RWPE2 (cell line): ENCODE results near the gene GUK1.
A peak's percentile ranks its signal among the peaks of the same experiment; 100 is the strongest.

Experiments
- ATAC-seq: fragments of 200-7000 bp; cut with Tn5 transposase; 3 replicates; pipeline ENCODE4 v1.9.1; 2021; ENCODE audit warnings: low read depth
- DNase-seq: peaks from one replicate; pipeline ENCODE4 v3.0.0-alpha.2; 2020; ENCODE audit warnings: low spot score
- H3K27ac ChIP-seq: fragments of 450-650 bp; 2 replicates; pipeline ENCODE4 v1.5.1; 2017; ENCODE audit warnings: mild to moderate bottlenecking; ENCODE audit not compliant: poor library complexity, severe bottlenecking
- H3K27me3 ChIP-seq: fragments of 250-450 bp; sonication (Bioruptor Pico); 2 replicates; pipeline ENCODE4 v1.5.1; 2021; ENCODE audit warnings: mild to moderate bottlenecking, moderate library complexity; ENCODE audit not compliant: insufficient read depth, poor library complexity, severe bottlenecking
- H3K36me3 ChIP-seq: fragments of 250-450 bp; sonication (Bioruptor Pico); 2 replicates; pipeline ENCODE4 v1.5.1; 2020; ENCODE audit warnings: low read depth, mild to moderate bottlenecking, moderate library complexity
- H3K4me1 ChIP-seq: fragments of 250-450 bp; sonication (Bioruptor Pico); 2 replicates; pipeline ENCODE4 v1.5.1; 2021; ENCODE audit warnings: mild to moderate bottlenecking, moderate library complexity; ENCODE audit not compliant: insufficient read depth, poor library complexity, severe bottlenecking
- H3K4me3 ChIP-seq: fragments of 250-450 bp; sonication (Bioruptor Pico); 2 replicates; pipeline ENCODE4 v1.5.1; 2021; ENCODE audit warnings: mild to moderate bottlenecking, moderate library complexity; ENCODE audit not compliant: severe bottlenecking
- H3K9me3 ChIP-seq: fragments of 250-450 bp; sonication (Bioruptor Pico); 2 replicates; pipeline ENCODE4 v1.5.1; 2021; ENCODE audit warnings: mild to moderate bottlenecking, moderate library complexity; ENCODE audit not compliant: severe bottlenecking
- TF ChIP-seq, protein P1 (sequence below): fragments of 450-650 bp; IDR thresholded peaks from one replicate; pipeline ENCODE4 v1.5.1; 2017; ENCODE audit warnings: mild to moderate bottlenecking, moderate library complexity; ENCODE audit not compliant: poor library complexity, severe bottlenecking

The GUK1 gene

DNA sequence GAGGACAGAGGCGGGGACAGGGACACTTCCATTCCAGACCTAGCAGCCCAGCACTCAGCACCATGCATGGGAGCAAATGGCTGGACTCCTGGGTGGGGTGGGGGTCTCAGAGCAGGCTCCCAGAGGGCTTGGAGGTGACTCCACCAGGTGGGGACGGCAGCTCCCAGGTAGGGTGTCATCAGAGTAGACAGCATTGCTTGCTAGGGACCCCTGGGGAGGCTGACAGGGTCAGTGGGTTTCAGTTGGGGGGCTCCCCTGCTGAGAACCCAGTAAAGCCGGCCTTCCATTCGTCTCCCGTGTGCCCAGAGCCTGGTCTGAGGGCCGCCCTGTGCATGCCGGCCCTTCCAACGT, 4.9 kb downstream of the GUK1 start:
- H3K4me3 ChIP-seq, result no peak overlapping the region
- H3K27ac ChIP-seq, result no peak overlapping the region
- DNase-seq (no peak), ATAC-seq (no peak)
- peaks cover 12% of the 10 kb centered on the region for H3K4me1 ChIP-seq
- H3K36me3 ChIP-seq, result peaks cover 15% of the 10 kb centered on the region
- no peaks in the 10 kb centered on the region for H3K27me3 ChIP-seq
- TF ChIP-seq, protein P1, sequence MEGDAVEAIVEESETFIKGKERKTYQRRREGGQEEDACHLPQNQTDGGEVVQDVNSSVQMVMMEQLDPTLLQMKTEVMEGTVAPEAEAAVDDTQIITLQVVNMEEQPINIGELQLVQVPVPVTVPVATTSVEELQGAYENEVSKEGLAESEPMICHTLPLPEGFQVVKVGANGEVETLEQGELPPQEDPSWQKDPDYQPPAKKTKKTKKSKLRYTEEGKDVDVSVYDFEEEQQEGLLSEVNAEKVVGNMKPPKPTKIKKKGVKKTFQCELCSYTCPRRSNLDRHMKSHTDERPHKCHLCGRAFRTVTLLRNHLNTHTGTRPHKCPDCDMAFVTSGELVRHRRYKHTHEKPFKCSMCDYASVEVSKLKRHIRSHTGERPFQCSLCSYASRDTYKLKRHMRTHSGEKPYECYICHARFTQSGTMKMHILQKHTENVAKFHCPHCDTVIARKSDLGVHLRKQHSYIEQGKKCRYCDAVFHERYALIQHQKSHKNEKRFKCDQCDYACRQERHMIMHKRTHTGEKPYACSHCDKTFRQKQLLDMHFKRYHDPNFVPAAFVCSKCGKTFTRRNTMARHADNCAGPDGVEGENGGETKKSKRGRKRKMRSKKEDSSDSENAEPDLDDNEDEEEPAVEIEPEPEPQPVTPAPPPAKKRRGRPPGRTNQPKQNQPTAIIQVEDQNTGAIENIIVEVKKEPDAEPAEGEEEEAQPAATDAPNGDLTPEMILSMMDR, result no peak
- no peaks in the 10 kb centered on the region for H3K9me3 ChIP-seq

DNA sequence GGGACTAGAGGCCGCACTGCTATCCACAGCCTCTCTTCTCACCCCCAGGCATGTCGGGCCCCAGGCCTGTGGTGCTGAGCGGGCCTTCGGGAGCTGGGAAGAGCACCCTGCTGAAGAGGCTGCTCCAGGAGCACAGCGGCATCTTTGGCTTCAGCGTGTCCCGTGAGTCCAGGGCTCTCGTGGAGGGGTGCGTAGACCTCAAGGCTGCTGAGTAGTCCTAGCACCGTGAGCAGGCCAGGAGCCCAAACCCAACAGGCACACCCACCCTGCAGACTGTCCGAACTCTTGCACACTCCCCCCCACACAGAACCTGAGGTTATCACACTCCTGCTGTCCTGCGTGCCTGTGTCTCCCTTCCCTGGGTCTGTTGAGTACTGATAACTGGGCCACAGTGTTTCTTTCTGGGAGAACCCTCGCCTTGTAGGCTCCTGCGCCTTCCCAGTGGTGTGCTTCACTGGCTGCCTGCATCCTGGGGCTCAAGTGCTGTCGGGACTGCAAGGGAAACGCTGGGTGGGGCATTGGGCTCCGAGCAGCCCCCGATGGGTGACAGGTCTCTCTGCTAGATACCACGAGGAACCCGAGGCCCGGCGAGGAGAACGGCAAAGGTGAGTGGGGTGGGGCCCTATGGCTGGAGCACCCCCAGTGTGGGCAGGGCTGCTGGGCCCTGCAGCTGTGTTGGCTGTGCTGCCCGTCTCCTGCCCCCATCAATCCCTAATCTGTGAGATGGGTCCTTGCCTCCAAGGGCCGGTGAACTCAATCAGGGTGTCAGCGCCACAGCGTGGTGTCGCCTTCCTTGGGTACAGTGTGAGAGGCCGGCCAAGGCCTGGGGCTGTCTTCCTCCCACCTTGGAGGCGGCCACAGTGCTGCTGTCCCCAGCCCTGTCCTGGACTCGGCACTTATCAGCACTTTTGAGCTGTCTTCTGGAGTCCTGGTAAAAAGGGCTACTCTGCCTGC, 5.7 kb downstream of the GUK1 start:
- Histone ChIP-seq H3K9me3 (no peaks in the 10 kb centered on the region), H3K36me3 (peaks cover 15% of the 10 kb centered on the region), H3K27ac (no peak overlapping the region), H3K4me3 (no peak overlapping the region), H3K27me3 (no peaks in the 10 kb centered on the region), H3K4me1 (peaks cover 12% of the 10 kb centered on the region)
- ATAC-seq (no peak), DNase-seq (no peak)
- TF ChIP-seq, protein P1, result no peak

DNA sequence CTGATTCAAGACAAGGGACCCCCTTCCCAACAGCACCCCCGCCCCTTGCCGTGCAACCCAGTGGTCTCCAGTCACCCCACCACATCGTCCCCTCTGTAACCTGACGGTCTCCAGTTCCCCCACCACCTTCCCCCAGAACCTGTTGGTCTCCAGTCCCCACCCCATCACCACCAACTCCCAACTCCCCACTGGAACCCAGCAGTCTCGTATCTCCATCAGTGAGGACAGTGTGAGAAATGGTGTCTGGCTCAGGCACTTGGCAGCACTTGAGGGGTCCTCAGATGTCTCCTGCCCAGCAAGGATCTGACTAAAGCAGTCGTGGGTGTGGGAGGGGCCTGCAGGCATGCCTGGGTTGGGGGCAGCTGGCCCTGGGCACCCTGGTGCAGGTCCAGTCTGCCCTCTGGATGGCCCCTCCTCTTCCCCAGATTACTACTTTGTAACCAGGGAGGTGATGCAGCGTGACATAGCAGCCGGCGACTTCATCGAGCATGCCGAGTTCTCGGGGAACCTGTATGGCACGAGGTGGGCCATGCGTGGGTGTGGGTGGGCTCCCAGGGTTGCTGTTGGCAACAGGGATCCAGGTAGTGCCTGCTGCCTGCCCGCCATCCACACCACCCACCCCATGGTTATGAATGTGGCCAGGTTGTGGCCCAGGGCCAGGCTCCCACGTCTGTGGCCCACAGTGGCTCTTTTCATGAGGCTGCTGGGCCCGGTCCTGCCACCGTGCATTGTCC, 6.5 kb downstream of the GUK1 start:
- TF ChIP-seq, protein P1, result no peak
- Histone ChIP-seq H3K27ac (no peak overlapping the region), H3K36me3 (peaks cover 12% of the 10 kb centered on the region), H3K4me3 (no peak overlapping the region), H3K9me3 (no peaks in the 10 kb centered on the region), H3K4me1 (peaks cover 12% of the 10 kb centered on the region), H3K27me3 (no peaks in the 10 kb centered on the region)
- ATAC-seq (no peak), DNase-seq (no peak)

DNA sequence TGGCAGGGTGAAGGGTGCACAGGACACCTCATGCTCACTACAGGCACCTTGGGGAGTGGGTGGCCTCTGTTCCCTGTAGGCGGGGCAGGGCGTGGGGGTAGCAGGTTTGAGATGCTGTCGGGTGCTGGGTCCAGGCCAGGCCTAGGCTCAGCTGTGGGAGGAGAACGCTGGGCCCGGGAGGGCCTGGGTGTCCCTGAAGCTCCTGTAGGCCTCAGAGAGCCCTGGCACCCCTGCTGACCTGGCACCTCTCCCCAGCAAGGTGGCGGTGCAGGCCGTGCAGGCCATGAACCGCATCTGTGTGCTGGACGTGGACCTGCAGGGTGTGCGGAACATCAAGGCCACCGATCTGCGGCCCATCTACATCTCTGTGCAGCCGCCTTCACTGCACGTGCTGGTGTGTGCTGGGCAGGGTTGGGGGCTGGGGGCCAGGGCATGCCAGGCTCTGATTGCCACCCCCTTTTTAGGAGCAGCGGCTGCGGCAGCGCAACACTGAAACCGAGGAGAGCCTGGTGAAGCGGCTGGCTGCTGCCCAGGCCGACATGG, 7.1 kb downstream of the GUK1 start:
- peaks cover 7% of the 10 kb centered on the region; the same call in 1 of the 2 replicates for H3K36me3 ChIP-seq
- TF ChIP-seq, protein P1, result no peak
- H3K9me3 ChIP-seq, result no peaks in the 10 kb centered on the region
- no peaks in the 10 kb centered on the region for H3K27me3 ChIP-seq
- no peak overlapping the region for H3K4me3 ChIP-seq
- peaks cover 12% of the 10 kb centered on the region for H3K4me1 ChIP-seq
- H3K27ac ChIP-seq, result peak overlapping the region; percentile 83
- DNase-seq (no peak), ATAC-seq (no peak)
